Progenitor cell of endocrine pancreas (in vitro differentiated cells): ENCODE results near the gene TMEM26. TPM values are rescaled to one million over a fixed set of nuclear protein-coding genes. Genes with fewer than 3 reads are reported as not detected.

Source experiments
- DNase-seq: peaks from one replicate; pipeline ENCODE4 v3.0.0; 2021; ENCODE audit warnings: low spot score; ENCODE audit not compliant: unreplicated experiment
- H3K27ac Mint-ChIP-seq: 2 replicates; pipeline ENCODE4 v1.8.0; 2021; ENCODE audit warnings: mild to moderate bottlenecking, moderate library complexity, mixed read lengths
- H3K27me3 Mint-ChIP-seq: 2 replicates; pipeline ENCODE4 v1.8.0; 2021; ENCODE audit warnings: mixed read lengths
- H3K36me3 Mint-ChIP-seq: 2 replicates; pipeline ENCODE4 v1.8.0; 2022; ENCODE audit warnings: mixed read lengths; ENCODE audit not compliant: insufficient read depth
- H3K4me1 Mint-ChIP-seq: 2 replicates; pipeline ENCODE4 v1.8.0; 2021; ENCODE audit warnings: low read depth, mixed read lengths
- H3K4me3 Mint-ChIP-seq: 2 replicates; pipeline ENCODE4 v1.8.0; 2021; ENCODE audit warnings: low read depth, mild to moderate bottlenecking, moderate library complexity, mixed read lengths
- H3K9me3 Mint-ChIP-seq: 2 replicates; pipeline ENCODE4 v1.8.0; 2021; ENCODE audit warnings: low read depth, mixed read lengths
- CTCF ChIP-seq: fragments of 200-600 bp; sonication (generic); IDR thresholded peaks from one replicate; pipeline ENCODE4 v1.5.0; 2021; ENCODE audit warnings: antibody characterized with exemption, mild to moderate bottlenecking; ENCODE audit not compliant: unreplicated experiment
- total RNA-seq: library from RNA; stranded (reverse); gene quantifications from 2 replicates; pipeline ENCODE4 v1.2.1, GENCODE V29; 2021

TMEM26 gene
- total RNA-seq, 1 donor from 2014 or later = 0.24 TPM

- no peaks in the 10 kb centered on the region for H3K27me3 Mint-ChIP-seq
- no peaks in the 10 kb centered on the region for H3K4me1 Mint-ChIP-seq
- no peak overlapping the region for H3K4me3 Mint-ChIP-seq
- H3K27ac Mint-ChIP-seq = no peak overlapping the region
- no peak for TF ChIP-seq CTCF
- no peaks in the 10 kb centered on the region for H3K36me3 Mint-ChIP-seq
- peaks cover 5% of the 10 kb centered on the region for H3K9me3 Mint-ChIP-seq
- DNase-seq = no peak
These were observed 44.0 kb downstream of the TMEM26 start for GRCh38 chr10:61409157-61409556.

GRCh38 chr10:61408105-61408504 is 45.1 kb downstream of the TMEM26 start:
- no peak for DNase-seq
- Mint-ChIP-seq H3K27ac (no peak overlapping the region), H3K4me3 (no peak overlapping the region), H3K9me3 (peaks cover 5% of the 10 kb centered on the region), H3K4me1 (no peaks in the 10 kb centered on the region), H3K27me3 (no peaks in the 10 kb centered on the region), H3K36me3 (no peaks in the 10 kb centered on the region)
- no peak for TF ChIP-seq CTCF

GRCh38 chr10:61406736-61407135 is 46.4 kb downstream of the TMEM26 start:
- H3K9me3 Mint-ChIP-seq = peaks cover 5% of the 10 kb centered on the region
- no peak for DNase-seq
- no peaks in the 10 kb centered on the region for H3K36me3 Mint-ChIP-seq
- H3K4me3 Mint-ChIP-seq = no peak overlapping the region
- no peak for TF ChIP-seq CTCF
- H3K4me1 Mint-ChIP-seq = no peaks in the 10 kb centered on the region
- H3K27me3 Mint-ChIP-seq = no peaks in the 10 kb centered on the region
- H3K27ac Mint-ChIP-seq = no peak overlapping the region

- no peak for TF ChIP-seq CTCF
- Mint-ChIP-seq H3K9me3 (peaks cover 5% of the 10 kb centered on the region), H3K27ac (no peak overlapping the region), H3K4me1 (no peaks in the 10 kb centered on the region), H3K4me3 (no peak overlapping the region), H3K36me3 (no peaks in the 10 kb centered on the region), H3K27me3 (no peaks in the 10 kb centered on the region)
- DNase-seq = no peak
These were observed 46.9 kb downstream of the TMEM26 start for GRCh38 chr10:61406242-61406641.

GRCh38 chr10:61404751-61405150 is 48.4 kb downstream of the TMEM26 start:
- peaks cover 3% of the 10 kb centered on the region for H3K4me1 Mint-ChIP-seq
- no peak overlapping the region for H3K27ac Mint-ChIP-seq
- H3K27me3 Mint-ChIP-seq = no peaks in the 10 kb centered on the region
- no peaks in the 10 kb centered on the region for H3K36me3 Mint-ChIP-seq
- TF ChIP-seq CTCF = no peak
- H3K4me3 Mint-ChIP-seq = no peak overlapping the region
- H3K9me3 Mint-ChIP-seq = no peaks in the 10 kb centered on the region
- DNase-seq = no peak

- no peaks in the 10 kb centered on the region for H3K9me3 Mint-ChIP-seq
- no peak overlapping the region for H3K4me3 Mint-ChIP-seq
- no peaks in the 10 kb centered on the region for H3K36me3 Mint-ChIP-seq
- peaks cover 16% of the 10 kb centered on the region for H3K4me1 Mint-ChIP-seq
- H3K27me3 Mint-ChIP-seq = no peaks in the 10 kb centered on the region
- no peak overlapping the region for H3K27ac Mint-ChIP-seq
- no peak for TF ChIP-seq CTCF
- no peak for DNase-seq
These were observed 52.7 kb downstream of the TMEM26 start for GRCh38 chr10:61400524-61400923.
